ENCODE results near the gene RAB34. TPM values are rescaled to one million over a fixed set of nuclear protein-coding genes. Genes with fewer than 3 reads are reported as not detected.
A peak's percentile ranks its signal among the peaks of the same experiment; 100 is the strongest.

Gene RAB34
- polyA plus RNA-seq, 2 of the 4 experiments (the other 2 are of a cell fraction) = 211 to 288 TPM

DNA sequence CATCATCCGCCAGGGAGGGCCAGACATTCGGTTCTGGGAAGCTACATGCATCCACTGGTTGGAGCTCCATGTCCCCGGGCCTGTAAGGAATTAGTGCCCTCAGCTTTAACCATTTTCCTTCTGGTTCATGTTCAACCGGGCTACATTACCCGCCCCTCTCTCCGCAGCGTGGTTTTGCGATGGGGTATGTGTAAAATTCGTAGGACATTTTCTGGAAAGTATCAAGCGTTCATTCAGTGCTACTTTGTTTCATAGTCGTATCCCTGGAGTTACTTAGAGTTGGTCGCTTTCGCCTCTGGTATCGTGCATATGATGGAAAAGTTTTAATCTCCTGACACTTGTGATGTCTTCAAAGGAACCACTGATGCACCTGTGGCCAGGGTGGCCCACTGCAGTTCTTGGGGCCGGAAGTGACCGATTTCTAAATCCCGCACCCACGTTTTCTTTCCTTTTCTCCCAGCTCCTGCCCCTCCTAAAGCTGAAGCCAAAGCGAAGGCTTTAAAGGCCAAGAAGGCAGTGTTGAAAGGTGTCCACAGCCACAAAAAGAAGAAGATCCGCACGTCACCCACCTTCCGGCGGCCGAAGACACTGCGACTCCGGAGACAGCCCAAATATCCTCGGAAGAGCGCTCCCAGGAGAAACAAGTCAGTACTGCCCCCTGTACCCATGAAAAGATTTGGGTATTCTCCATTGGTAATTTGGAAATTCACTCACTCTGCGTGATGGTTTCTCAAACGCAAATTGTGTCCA, 2.8 kb upstream of the RAB34 start:
- POLR2A ChIA-PET = interaction anchor here (0.7 to 2.3 kb wide), 21 partner anchors 8 to 404 kb away, joined by 3 to 54 read pairs (median 7); partner anchors contain the start of genes BLTP2, FAM222B, NEK8 and PHF12

GRCh38 chr17:28719021-28719433, 1.4 kb upstream of the RAB34 start:
- CTCF ChIA-PET = interaction anchor here (0.8 to 17.5 kb wide), 10 partner anchors 8 to 234 kb away, joined by 3 to 977 read pairs (median 5); partner anchors contain the start of genes BLTP2, SDF2, SUPT6H and TRAF4
- TF ChIP-seq CHD4 (IDR thresholded peaks at IDR 0.05; ENCODE audit: borderline replicate concordance) = no peak; the same call in 1 of the 2 replicates
- no peak for TF ChIP-seq NPAS2 (CRISPR knock-in tag; IDR thresholded peaks at IDR 0.05; ENCODE audit: borderline replicate concordance)
- TF ChIP-seq KDM1A (IDR thresholded peaks at IDR 0.05; ENCODE audit: low read depth) = 0 out of 2 replicates have a peak, but pooled peaks have one; percentile 30
- no peak for TF ChIP-seq NR3C1 (IDR thresholded peaks at IDR 0.05)
- TF ChIP-seq BHLHE40 (IDR thresholded peaks at IDR 0.05; ENCODE audit: low read depth, low read length) = no peak
- no peak for TF ChIP-seq CHD2 (IDR thresholded peaks at IDR 0.05; ENCODE audit: low read length, partially characterized antibody)
- no peak for TF ChIP-seq TP53 (CRISPR knock-in tag; IDR thresholded peaks at IDR 0.05)
- TF ChIP-seq FOXS1 (CRISPR knock-in tag; IDR thresholded peaks at IDR 0.05) = no peak
- TF ChIP-seq SMC3 (IDR thresholded peaks at IDR 0.05) = no peak
- no peak for TF ChIP-seq ZFP36 (IDR thresholded peaks at IDR 0.05; ENCODE audit: borderline replicate concordance, partially characterized antibody)
- no peak for TF ChIP-seq RAD21 (conservative IDR thresholded peaks at IDR 0.05 in 1 of 2, IDR thresholded peaks at IDR 0.05 in 1 of 2)
- TF ChIP-seq CBX8 (IDR thresholded peaks at IDR 0.05) = no peak
- TF ChIP-seq EHF (CRISPR knock-in tag; IDR thresholded peaks at IDR 0.05) = no peak
- no peak for TF ChIP-seq SREBF2 (IDR thresholded peaks at IDR 0.05)
- TF ChIP-seq POLR2A (IDR thresholded peaks at IDR 0.05; ENCODE audit: low read length) = 0 out of 2 replicates have a peak, but pooled peaks have one; percentile 31
- no peak for TF ChIP-seq PHF8 (IDR thresholded peaks at IDR 0.05; ENCODE audit: borderline replicate concordance, low read depth)
- TF ChIP-seq, protein P1, sequence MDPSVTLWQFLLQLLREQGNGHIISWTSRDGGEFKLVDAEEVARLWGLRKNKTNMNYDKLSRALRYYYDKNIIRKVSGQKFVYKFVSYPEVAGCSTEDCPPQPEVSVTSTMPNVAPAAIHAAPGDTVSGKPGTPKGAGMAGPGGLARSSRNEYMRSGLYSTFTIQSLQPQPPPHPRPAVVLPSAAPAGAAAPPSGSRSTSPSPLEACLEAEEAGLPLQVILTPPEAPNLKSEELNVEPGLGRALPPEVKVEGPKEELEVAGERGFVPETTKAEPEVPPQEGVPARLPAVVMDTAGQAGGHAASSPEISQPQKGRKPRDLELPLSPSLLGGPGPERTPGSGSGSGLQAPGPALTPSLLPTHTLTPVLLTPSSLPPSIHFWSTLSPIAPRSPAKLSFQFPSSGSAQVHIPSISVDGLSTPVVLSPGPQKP (IDR thresholded peaks at IDR 0.05; ENCODE audit: low read depth, low read length) = no peak
- no peak for TF ChIP-seq ZSCAN20 (CRISPR knock-in tag; IDR thresholded peaks at IDR 0.05)
- TF ChIP-seq, protein P2, sequence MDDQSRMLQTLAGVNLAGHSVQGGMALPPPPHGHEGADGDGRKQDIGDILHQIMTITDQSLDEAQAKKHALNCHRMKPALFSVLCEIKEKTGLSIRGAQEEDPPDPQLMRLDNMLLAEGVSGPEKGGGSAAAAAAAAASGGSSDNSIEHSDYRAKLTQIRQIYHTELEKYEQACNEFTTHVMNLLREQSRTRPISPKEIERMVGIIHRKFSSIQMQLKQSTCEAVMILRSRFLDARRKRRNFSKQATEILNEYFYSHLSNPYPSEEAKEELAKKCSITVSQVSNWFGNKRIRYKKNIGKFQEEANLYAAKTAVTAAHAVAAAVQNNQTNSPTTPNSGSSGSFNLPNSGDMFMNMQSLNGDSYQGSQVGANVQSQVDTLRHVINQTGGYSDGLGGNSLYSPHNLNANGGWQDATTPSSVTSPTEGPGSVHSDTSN (IDR thresholded peaks at IDR 0.05) = no peak; the same call in 1 of the 2 replicates

More for the DNA sequence above, 2.8 kb upstream of the RAB34 start:
- no peak for ATAC-seq
- no peaks in the 10 kb centered on the region for H3K9me3 ChIP-seq
- DNase-seq (ENCODE audit: low read depth in 1 of 2, low spot score in 1 of 2) = no peak
- H3K27ac ChIP-seq = peak overlapping the region; percentile 96
- H3K4me3 ChIP-seq = peak overlapping the region; percentile 77
- H3K4me2 ChIP-seq = peak overlapping the region; percentile 92
- CTCF ChIA-PET = interaction anchor here (1.0 to 17.5 kb wide), 11 partner anchors 9 to 233 kb away, joined by 4 to 977 read pairs (median 5); partner anchors contain the start of genes BLTP2, PROCA1 and TRAF4
- H3K4me1 ChIP-seq = peaks cover 59% of the 10 kb centered on the region
- TF ChIP-seq KDM1A (IDR thresholded peaks at IDR 0.05; ENCODE audit: low read depth) (no peak), KDM5A (IDR thresholded peaks at IDR 0.05) (peak; percentile 65; the same call in 1 of the 2 replicates), JUN (IDR thresholded peaks at IDR 0.05) (peak; percentile 41 to 65; a peak in 2 of 5 replicates), FOSB (CRISPR knock-in tag; IDR thresholded peaks at IDR 0.05) (peak; percentile 29; the same call in 1 of the 2 replicates), TP53 (CRISPR knock-in tag; IDR thresholded peaks at IDR 0.05) (peak; percentile 92), TFCP2L1 (CRISPR knock-in tag; IDR thresholded peaks at IDR 0.05) (0 out of 2 replicates have a peak, but pooled peaks have one; percentile 55), BCL3 (IDR thresholded peaks at IDR 0.05) (0 out of 3 replicates have a peak, but pooled peaks have one; percentile 27), MAZ (IDR thresholded peaks at IDR 0.05; ENCODE audit: borderline replicate concordance, low read depth, low read length) (no peak), HOXA7 (CRISPR knock-in tag; IDR thresholded peaks at IDR 0.05) (peak; percentile 79; the same call in 1 of the 2 replicates), SMC3 (IDR thresholded peaks at IDR 0.05) (0 out of 3 replicates have a peak, but pooled peaks have one; percentile 6), POLR2AphosphoS2 (conservative IDR thresholded peaks at IDR 0.05; ENCODE audit: low read length) (no peak), E2F6 (IDR thresholded peaks at IDR 0.05; ENCODE audit: borderline replicate concordance, low read depth) (0 out of 2 replicates have a peak, but pooled peaks have one; percentile 3)
- TF ChIP-seq, protein P3, sequence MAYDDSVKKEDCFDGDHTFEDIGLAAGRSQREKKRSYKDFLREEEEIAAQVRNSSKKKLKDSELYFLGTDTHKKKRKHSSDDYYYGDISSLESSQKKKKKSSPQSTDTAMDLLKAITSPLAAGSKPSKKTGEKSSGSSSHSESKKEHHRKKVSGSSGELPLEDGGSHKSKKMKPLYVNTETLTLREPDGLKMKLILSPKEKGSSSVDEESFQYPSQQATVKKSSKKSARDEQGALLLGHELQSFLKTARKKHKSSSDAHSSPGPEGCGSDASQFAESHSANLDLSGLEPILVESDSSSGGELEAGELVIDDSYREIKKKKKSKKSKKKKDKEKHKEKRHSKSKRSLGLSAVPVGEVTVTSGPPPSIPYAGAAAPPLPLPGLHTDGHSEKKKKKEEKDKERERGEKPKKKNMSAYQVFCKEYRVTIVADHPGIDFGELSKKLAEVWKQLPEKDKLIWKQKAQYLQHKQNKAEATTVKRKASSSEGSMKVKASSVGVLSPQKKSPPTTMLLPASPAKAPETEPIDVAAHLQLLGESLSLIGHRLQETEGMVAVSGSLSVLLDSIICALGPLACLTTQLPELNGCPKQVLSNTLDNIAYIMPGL (CRISPR knock-in tag; IDR thresholded peaks at IDR 0.05; ENCODE audit: borderline replicate concordance) = 0 out of 2 replicates have a peak, but pooled peaks have one; percentile 75
- 2% methylated on average over 29 of the region's 30 CpGs for WGBS (ENCODE audit: missing lambda C conversion rate)
- FAIRE-seq = no peak

More at GRCh38 chr17:28719021-28719433, 1.4 kb upstream of the RAB34 start:
- no peaks in the 10 kb centered on the region for H3K9me3 ChIP-seq
- 33% methylated on average over 18 of the region's 18 CpGs for WGBS (ENCODE audit: missing lambda C conversion rate)
- no peak for DNase-seq (ENCODE audit: low read depth in 1 of 2, low spot score in 1 of 2)
- POLR2A ChIA-PET = interaction anchor here (0.6 to 2.3 kb wide), 31 partner anchors 9 to 575 kb away, joined by 3 to 54 read pairs (median 5); partner anchors contain the start of genes BLTP2, FAM222B, NEK8 and NUFIP2
- peak overlapping the region; percentile 90 for H3K4me2 ChIP-seq
- no peak for FAIRE-seq
- ATAC-seq = no peak
- peak overlapping the region; percentile 77 for H3K4me3 ChIP-seq
- peaks cover 49% of the 10 kb centered on the region for H3K4me1 ChIP-seq
- H3K27ac ChIP-seq = peak overlapping the region; percentile 96

All from A549 (cell line).